Esophagus squamous epithelium (tissue), 5 donors: ENCODE measurements around the gene FRMPD2. TPM values are rescaled to one million over a fixed set of nuclear protein-coding genes. Genes with fewer than 3 reads are reported as not detected.
"Not testable (repeated sequence)": the region's sequence is repeated elsewhere in the genome, so short reads cannot be mapped to it uniquely, and the experiment has no call there.

ENCODE experiments used
- DNase-seq: peaks from one replicate; lab custom pipeline; 2025; lab: John Stamatoyannopoulos, UW
- H3K27ac ChIP-seq, 4 donors: fragments of 200-600 bp; sonication (generic); one replicate each; pipeline ENCODE4 v1.5.1; 2016 to 2019; ENCODE audit warnings: mild to moderate bottlenecking in 1 of 4
- H3K27me3 ChIP-seq, 4 donors: fragments of 200-600 bp; sonication (generic); 1 replicate in 3 of 4; 2 replicates in 1 of 4; pipeline versions ENCODE4 v1.5.1 to v1.6.0; 2017 to 2021; ENCODE audit warnings: antibody characterized with exemption in 1 of 4
- H3K36me3 ChIP-seq, 3 donors: fragments of 200-600 bp; sonication (generic); one replicate each; pipeline ENCODE4 v1.5.1; 2016 to 2019
- H3K4me1 ChIP-seq, 3 donors: fragments of 200-600 bp; sonication (generic); one replicate each; pipeline ENCODE4 v1.5.1; 2017 to 2019
- H3K4me3 ChIP-seq, 4 donors: fragments of 200-600 bp; sonication (generic); 1 replicate in 3 of 4; 2 replicates in 1 of 4; pipeline ENCODE4 v1.5.1; 2016 to 2019; ENCODE audit warnings: mild to moderate bottlenecking in 2 of 4, moderate library complexity in 1 of 4
- H3K9me3 ChIP-seq, 3 donors: fragments of 200-600 bp; sonication (generic); one replicate each; pipeline ENCODE4 v1.5.1; 2016 to 2019
- CTCF ChIP-seq, 6 experiments: fragments of 450-650 bp in 4 of 6; fragments of 200-600 bp in 2 of 6; sonication (generic) in 2 of 6; IDR thresholded peaks; one replicate each; pipeline ENCODE4 v1.5.1; 2016 to 2019; ENCODE audit warnings: antibody characterized with exemption in 6 of 6, mild to moderate bottlenecking in 4 of 6, moderate library complexity in 4 of 6
- POLR2A ChIP-seq, 4 donors: fragments of 450-650 bp; IDR thresholded peaks; one replicate each; pipeline ENCODE4 v1.6.1; 2017; ENCODE audit warnings: antibody characterized with exemption in 4 of 4, mild to moderate bottlenecking in 4 of 4, moderate library complexity in 3 of 4
- WGBS, 2 donors: methylation state at CpG; one replicate each; pipeline ENCODE4 v1.1.5; 2018; 5-methylcytosine and 5-hydroxymethylcytosine counted together
- intact Hi-C: fragments of 100-400 bp; cut with DNase I; formaldehyde crosslinking; loops from one replicate; pipeline ENCODE4 v1.15.0; 2022
- total RNA-seq, 4 donors: library from RNA; depleted of rRNA; stranded (reverse); fragments of >200 nt; gene quantifications; one replicate each; pipeline ENCODE4 v1.1.0, GENCODE V29; 2016
- donor health status: DM: yes; HTN: yes; CAD: no.

FRMPD2 gene
- total RNA-seq, 4 donors from 2014 or later, result not detected

- 86 to 90% methylated on average over 6 of the region's 6 CpGs for WGBS, 2 donors
- Histone ChIP-seq H3K4me3 (no peak overlapping the region), H3K36me3 (no peaks in the 10 kb centered on the region), H3K27me3 (no peaks in the 10 kb centered on the region), H3K9me3 (no peaks in the 10 kb centered on the region), H3K27ac (no peak overlapping the region), H3K4me1 (peaks cover 0 to 32% (median 16%) of the 10 kb centered on the region in 3 donors)
- DNase-seq, result no peak
- no peak for TF ChIP-seq POLR2A (IDR thresholded peaks at IDR 0.05)
- no peak for TF ChIP-seq CTCF (IDR thresholded peaks at IDR 0.05)
- intact Hi-C loops, result no loop called here
Observed at GRCh38 chr10:48249004-48249762, 25.3 kb downstream of the FRMPD2 start.

GRCh38 chr10:48248462-48248861 lies 26.0 kb downstream of the FRMPD2 start:
- DNase-seq, result no peak
- WGBS, 2 donors, result 41 to 64% methylated on average over 2 of the region's 2 CpGs
- Histone ChIP-seq H3K4me1 (peaks cover 0 to 24% (median 15%) of the 10 kb centered on the region in 3 donors), H3K36me3 (no peaks in the 10 kb centered on the region), H3K4me3 (no peak overlapping the region), H3K27me3 (no peaks in the 10 kb centered on the region), H3K27ac (no peak overlapping the region), H3K9me3 (no peaks in the 10 kb centered on the region)
- intact Hi-C loops, result no loop called here
- TF ChIP-seq CTCF (IDR thresholded peaks at IDR 0.05) (no peak), POLR2A (IDR thresholded peaks at IDR 0.05) (no peak)

- TF ChIP-seq CTCF (IDR thresholded peaks at IDR 0.05) (no peak), POLR2A (IDR thresholded peaks at IDR 0.05) (no peak)
- no peak for DNase-seq
- intact Hi-C loops, result no loop called here
- H3K4me3 ChIP-seq, result no peak overlapping the region
- no peaks in the 10 kb centered on the region for H3K36me3 ChIP-seq
- H3K4me1 ChIP-seq, result peaks cover 0 to 20% (median 15%) of the 10 kb centered on the region in 3 donors
- no peaks in the 10 kb centered on the region for H3K27me3 ChIP-seq
- H3K9me3 ChIP-seq, result no peaks in the 10 kb centered on the region
- 83% methylated on average over 2 of the region's 2 CpGs; no CpG with 5 or more reads in 1 of the 2 donors for WGBS, 2 donors
- no peak overlapping the region for H3K27ac ChIP-seq
Observed at GRCh38 chr10:48247680-48248079, 26.8 kb downstream of the FRMPD2 start.

- Histone ChIP-seq H3K4me3 (no peak overlapping the region), H3K27ac (no peak overlapping the region), H3K4me1 (peaks cover 0 to 9% (median 8%) of the 10 kb centered on the region in 3 donors), H3K27me3 (no peaks in the 10 kb centered on the region), H3K9me3 (no peaks in the 10 kb centered on the region), H3K36me3 (no peaks in the 10 kb centered on the region)
- WGBS, 2 donors, result no CpG with 5 or more reads among the region's 1 CpG
- intact Hi-C loops, result no loop called here
- TF ChIP-seq CTCF (IDR thresholded peaks at IDR 0.05), result no peak
- no peak for TF ChIP-seq POLR2A (IDR thresholded peaks at IDR 0.05)
- DNase-seq, result no peak
Observed at GRCh38 chr10:48246501-48246900, 28.0 kb downstream of the FRMPD2 start.

GRCh38 chr10:48245977-48246376 lies 28.5 kb downstream of the FRMPD2 start:
- no peaks in the 10 kb centered on the region for H3K9me3 ChIP-seq
- DNase-seq, result no peak
- H3K27me3 ChIP-seq, result no peaks in the 10 kb centered on the region
- intact Hi-C loops, result no loop called here
- no peaks in the 10 kb centered on the region for H3K36me3 ChIP-seq
- H3K27ac ChIP-seq, result no peak overlapping the region
- WGBS, 2 donors, result 57 to 73% methylated on average over 1 to 3 of the region's 3 CpGs
- H3K4me1 ChIP-seq, result peaks cover 0 to 3% (median 3%) of the 10 kb centered on the region in 3 donors
- no peak for TF ChIP-seq POLR2A (IDR thresholded peaks at IDR 0.05)
- no peak for TF ChIP-seq CTCF (IDR thresholded peaks at IDR 0.05)
- no peak overlapping the region for H3K4me3 ChIP-seq

- H3K4me3 ChIP-seq, H3K36me3 ChIP-seq, H3K27ac ChIP-seq, H3K9me3 ChIP-seq, H3K27me3 ChIP-seq, intact Hi-C loops, H3K4me1 ChIP-seq, DNase-seq: not testable (repeated sequence)
- WGBS, 2 donors, result 83% methylated on average over 5 of the region's 5 CpGs
Observed at GRCh38 chr10:48243921-48244320, 30.6 kb downstream of the FRMPD2 start.
